Measurements from ENCODE around the gene CCDC200.

- TF ChIP-seq CTCF (IDR thresholded peaks at IDR 0.05) (no peak), SIN3A (IDR thresholded peaks at IDR 0.05; ENCODE audit: borderline replicate concordance, low read depth, low read length) (no peak), RFX5 (IDR thresholded peaks at IDR 0.05; ENCODE audit: low read length) (no peak), JUND (IDR thresholded peaks at IDR 0.05) (no peak), MXI1 (IDR thresholded peaks at IDR 0.05; ENCODE audit: low read depth, low read length) (no peak), TEAD4 (IDR thresholded peaks at IDR 0.05; ENCODE audit: borderline replicate concordance, insufficient read depth) (no peak), FOSL2 (IDR thresholded peaks at IDR 0.05; ENCODE audit: borderline replicate concordance, low read depth) (no peak), SMC3 (IDR thresholded peaks at IDR 0.05; ENCODE audit: low read depth, low read length) (no peak), MAX (IDR thresholded peaks at IDR 0.05; ENCODE audit: low read depth) (no peak), TAF1 (IDR thresholded peaks at IDR 0.05; ENCODE audit: borderline replicate concordance, low read depth, low read length) (no peak), EP300 (IDR thresholded peaks at IDR 0.05; ENCODE audit: borderline replicate concordance in 1 of 2, low read depth in 1 of 2, low read length in 1 of 2) (no peak)
Observed at GRCh38 chr17:43226393-43226792, 2.0 kb downstream of the CCDC200 start.

All from SK-N-SH (cell line).